A673 (cell line): ENCODE measurements around the gene NFS1.

Source experiments
- EZH2 ChIP-seq: fragments of 200-600 bp; sonication (generic); IDR thresholded peaks from 2 replicates; pipeline ENCODE4 v1.6.1; 2017; ENCODE audit warnings: borderline replicate concordance, low read depth, mild to moderate bottlenecking, mixed read lengths, antibody characterized with exemption, low read length; ENCODE audit not compliant: poor library complexity, severe bottlenecking
- TF ChIP-seq, protein P1 (sequence below): fragments of 300-800, 200-600 bp; sonication (generic); conservative IDR thresholded peaks from 2 replicates; pipeline ENCODE4 v1.5.1; 2017; ENCODE audit warnings: low read depth, mild to moderate bottlenecking, antibody characterized with exemption, low read length, moderate library complexity, mixed read lengths

DNA sequence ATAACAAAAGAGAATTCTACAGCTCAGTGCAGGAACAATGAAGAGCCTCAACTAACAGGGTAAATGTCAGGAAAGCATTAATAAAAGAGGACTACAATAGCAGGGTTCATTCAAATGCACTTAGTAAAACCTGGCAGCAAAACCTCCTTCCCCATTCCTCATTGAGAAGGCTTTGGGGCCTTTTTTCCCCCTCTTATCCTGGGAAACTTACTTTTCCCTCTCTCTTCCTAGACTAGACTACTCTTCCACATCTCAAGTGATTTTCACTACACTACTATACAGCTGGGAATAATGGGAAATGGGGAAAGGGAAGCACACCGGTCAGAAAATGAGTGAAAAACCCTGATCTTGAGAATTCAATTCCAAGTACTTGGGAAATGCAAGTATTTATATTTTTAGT lies 10.1 kb upstream of the NFS1 start:
- TF ChIP-seq, protein P1, sequence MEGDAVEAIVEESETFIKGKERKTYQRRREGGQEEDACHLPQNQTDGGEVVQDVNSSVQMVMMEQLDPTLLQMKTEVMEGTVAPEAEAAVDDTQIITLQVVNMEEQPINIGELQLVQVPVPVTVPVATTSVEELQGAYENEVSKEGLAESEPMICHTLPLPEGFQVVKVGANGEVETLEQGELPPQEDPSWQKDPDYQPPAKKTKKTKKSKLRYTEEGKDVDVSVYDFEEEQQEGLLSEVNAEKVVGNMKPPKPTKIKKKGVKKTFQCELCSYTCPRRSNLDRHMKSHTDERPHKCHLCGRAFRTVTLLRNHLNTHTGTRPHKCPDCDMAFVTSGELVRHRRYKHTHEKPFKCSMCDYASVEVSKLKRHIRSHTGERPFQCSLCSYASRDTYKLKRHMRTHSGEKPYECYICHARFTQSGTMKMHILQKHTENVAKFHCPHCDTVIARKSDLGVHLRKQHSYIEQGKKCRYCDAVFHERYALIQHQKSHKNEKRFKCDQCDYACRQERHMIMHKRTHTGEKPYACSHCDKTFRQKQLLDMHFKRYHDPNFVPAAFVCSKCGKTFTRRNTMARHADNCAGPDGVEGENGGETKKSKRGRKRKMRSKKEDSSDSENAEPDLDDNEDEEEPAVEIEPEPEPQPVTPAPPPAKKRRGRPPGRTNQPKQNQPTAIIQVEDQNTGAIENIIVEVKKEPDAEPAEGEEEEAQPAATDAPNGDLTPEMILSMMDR, result no peak
- TF ChIP-seq EZH2, result no peak
